Esophagus squamous epithelium (tissue), 5 donors: ENCODE measurements around the gene RNF34. TPM values are rescaled to one million over a fixed set of nuclear protein-coding genes. Genes with fewer than 3 reads are reported as not detected.
"Not testable (repeated sequence)": the region's sequence is repeated elsewhere in the genome, so short reads cannot be mapped to it uniquely, and the experiment has no call there.

Experiments used
- DNase-seq: peaks from one replicate; lab custom pipeline; 2025; lab: John Stamatoyannopoulos, UW
- H3K27ac ChIP-seq, 4 donors: fragments of 200-600 bp; sonication (generic); one replicate each; pipeline ENCODE4 v1.5.1; 2016 to 2019; ENCODE audit warnings: mild to moderate bottlenecking in 1 of 4
- H3K27me3 ChIP-seq, 4 donors: fragments of 200-600 bp; sonication (generic); 1 replicate in 3 of 4; 2 replicates in 1 of 4; pipeline versions ENCODE4 v1.5.1 to v1.6.0; 2017 to 2021; ENCODE audit warnings: antibody characterized with exemption in 1 of 4
- H3K36me3 ChIP-seq, 3 donors: fragments of 200-600 bp; sonication (generic); one replicate each; pipeline ENCODE4 v1.5.1; 2016 to 2019
- H3K4me1 ChIP-seq, 3 donors: fragments of 200-600 bp; sonication (generic); one replicate each; pipeline ENCODE4 v1.5.1; 2017 to 2019
- H3K4me3 ChIP-seq, 4 donors: fragments of 200-600 bp; sonication (generic); 1 replicate in 3 of 4; 2 replicates in 1 of 4; pipeline ENCODE4 v1.5.1; 2016 to 2019; ENCODE audit warnings: mild to moderate bottlenecking in 2 of 4, moderate library complexity in 1 of 4
- H3K9me3 ChIP-seq, 3 donors: fragments of 200-600 bp; sonication (generic); one replicate each; pipeline ENCODE4 v1.5.1; 2016 to 2019
- POLR2A ChIP-seq, 4 donors: fragments of 450-650 bp; IDR thresholded peaks; one replicate each; pipeline ENCODE4 v1.6.1; 2017; ENCODE audit warnings: antibody characterized with exemption in 4 of 4, mild to moderate bottlenecking in 4 of 4, moderate library complexity in 3 of 4
- whole genome bisulfite sequencing, 2 donors: methylation state at CpG; one replicate each; pipeline ENCODE4 v1.1.5; 2018; 5-methylcytosine and 5-hydroxymethylcytosine counted together
- intact Hi-C: fragments of 100-400 bp; cut with DNase I; formaldehyde crosslinking; loops from one replicate; pipeline ENCODE4 v1.15.0; 2022
- total RNA-seq, 4 donors: library from RNA; depleted of rRNA; stranded (reverse); fragments of >200 nt; gene quantifications; one replicate each; pipeline ENCODE4 v1.1.0, GENCODE V29; 2016
- TF ChIP-seq, protein P1 (sequence below), 6 experiments: fragments of 450-650 bp in 4 of 6; fragments of 200-600 bp in 2 of 6; sonication (generic) in 2 of 6; IDR thresholded peaks; one replicate each; pipeline ENCODE4 v1.5.1; 2016 to 2019; ENCODE audit warnings: antibody characterized with exemption in 6 of 6, mild to moderate bottlenecking in 4 of 6, moderate library complexity in 4 of 6
- donor health status: DM: yes; HTN: yes; CAD: no.

RNF34 gene
- total RNA-seq, 4 donors from 2014 or later, result 16.4 to 39.3 (median 31.3) TPM

DNA sequence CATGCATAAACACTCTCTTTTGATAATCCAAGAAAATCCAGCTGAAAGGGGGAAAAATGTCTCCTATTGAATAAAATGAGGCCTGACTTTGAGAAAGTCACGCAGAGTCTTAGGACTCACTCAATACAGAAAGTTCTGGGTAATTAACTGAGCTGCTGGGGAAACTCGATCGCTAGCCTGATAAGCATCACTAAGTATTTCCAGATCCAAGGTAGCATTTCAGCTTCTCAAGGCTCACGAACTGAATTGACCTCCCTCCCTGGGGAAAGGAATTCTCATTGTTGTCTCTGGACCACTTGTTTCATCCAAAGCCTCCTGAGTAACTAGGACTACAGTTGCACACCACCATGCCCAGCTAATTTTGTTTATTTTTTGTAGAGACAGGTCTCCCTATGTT, 33.9 kb upstream of the RNF34 start:
- TF ChIP-seq, protein P1, sequence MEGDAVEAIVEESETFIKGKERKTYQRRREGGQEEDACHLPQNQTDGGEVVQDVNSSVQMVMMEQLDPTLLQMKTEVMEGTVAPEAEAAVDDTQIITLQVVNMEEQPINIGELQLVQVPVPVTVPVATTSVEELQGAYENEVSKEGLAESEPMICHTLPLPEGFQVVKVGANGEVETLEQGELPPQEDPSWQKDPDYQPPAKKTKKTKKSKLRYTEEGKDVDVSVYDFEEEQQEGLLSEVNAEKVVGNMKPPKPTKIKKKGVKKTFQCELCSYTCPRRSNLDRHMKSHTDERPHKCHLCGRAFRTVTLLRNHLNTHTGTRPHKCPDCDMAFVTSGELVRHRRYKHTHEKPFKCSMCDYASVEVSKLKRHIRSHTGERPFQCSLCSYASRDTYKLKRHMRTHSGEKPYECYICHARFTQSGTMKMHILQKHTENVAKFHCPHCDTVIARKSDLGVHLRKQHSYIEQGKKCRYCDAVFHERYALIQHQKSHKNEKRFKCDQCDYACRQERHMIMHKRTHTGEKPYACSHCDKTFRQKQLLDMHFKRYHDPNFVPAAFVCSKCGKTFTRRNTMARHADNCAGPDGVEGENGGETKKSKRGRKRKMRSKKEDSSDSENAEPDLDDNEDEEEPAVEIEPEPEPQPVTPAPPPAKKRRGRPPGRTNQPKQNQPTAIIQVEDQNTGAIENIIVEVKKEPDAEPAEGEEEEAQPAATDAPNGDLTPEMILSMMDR (IDR thresholded peaks at IDR 0.05), result no peak
- TF ChIP-seq POLR2A (IDR thresholded peaks at IDR 0.05), result no peak
- H3K9me3 ChIP-seq, result no peaks in the 10 kb centered on the region
- no peak overlapping the region for H3K27ac ChIP-seq
- H3K4me3 ChIP-seq, result no peak overlapping the region
- H3K36me3 ChIP-seq, result no peaks in the 10 kb centered on the region
- H3K4me1 ChIP-seq, result no peaks in the 10 kb centered on the region
- whole genome bisulfite sequencing, 2 donors, result 43 to 72% methylated on average over 4 of the region's 4 CpGs
- DNase-seq, result no peak
- peaks cover 0 to 4% (median 0%) of the 10 kb centered on the region in 4 donors for H3K27me3 ChIP-seq
- intact Hi-C loops, result no loop called here

DNA sequence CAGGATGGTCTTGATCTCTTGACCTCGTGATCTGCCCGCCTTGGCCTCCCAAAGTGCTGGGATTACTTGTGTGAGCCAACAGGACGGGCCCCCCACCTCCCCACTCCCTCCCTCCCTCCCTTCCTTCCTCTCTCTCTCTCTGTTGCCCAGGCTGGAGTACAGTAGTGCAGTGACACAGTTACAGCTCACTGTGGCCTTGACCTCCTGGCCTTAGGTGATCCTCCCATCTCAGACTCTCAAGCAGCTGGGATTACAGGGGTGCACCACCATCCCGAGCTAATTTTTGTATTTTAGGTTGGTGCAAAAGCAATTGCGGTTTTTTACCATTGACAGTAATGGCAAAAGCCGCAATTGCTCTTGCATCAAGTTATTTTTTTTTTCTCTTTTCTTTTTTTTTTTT, 28.5 kb upstream of the RNF34 start:
- DNase-seq, result no peak
- Histone ChIP-seq H3K27me3 (peaks cover 0 to 4% (median 0%) of the 10 kb centered on the region in 4 donors), H3K4me1 (no peaks in the 10 kb centered on the region), H3K4me3 (no peak overlapping the region), H3K36me3 (no peaks in the 10 kb centered on the region), H3K27ac (no peak overlapping the region), H3K9me3 (no peaks in the 10 kb centered on the region)
- intact Hi-C loops, result no loop called here
- WGBS, 2 donors, result 64 to 83% methylated on average over 4 to 6 of the region's 6 CpGs
- TF ChIP-seq POLR2A (IDR thresholded peaks at IDR 0.05), result no peak
- TF ChIP-seq, protein P1 (IDR thresholded peaks at IDR 0.05), result no peak

DNA sequence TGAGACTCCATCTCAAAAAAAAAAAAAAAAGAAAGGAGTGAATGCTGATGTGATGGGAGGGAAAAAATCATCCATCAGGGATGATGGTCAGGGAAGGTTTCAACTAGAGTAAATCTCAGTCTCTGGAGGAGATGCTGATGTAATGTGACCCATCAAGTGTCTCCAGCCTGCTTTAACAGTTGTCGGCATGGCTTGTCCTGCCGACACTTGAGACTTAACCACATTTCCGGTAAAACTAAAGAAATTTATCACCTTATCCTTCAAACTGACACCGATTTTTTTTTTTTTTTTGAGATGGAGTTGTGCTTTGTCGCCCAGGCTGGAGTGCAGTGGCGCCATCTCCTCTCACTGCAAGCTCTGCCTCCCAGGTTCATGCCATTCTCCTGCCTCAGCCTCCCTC, 26.2 kb upstream of the RNF34 start:
- WGBS, 2 donors, result 77 to 78% methylated on average over 6 of the region's 6 CpGs
- no peak overlapping the region for H3K4me3 ChIP-seq
- H3K4me1 ChIP-seq, result no peaks in the 10 kb centered on the region
- DNase-seq, result no peak
- TF ChIP-seq POLR2A (IDR thresholded peaks at IDR 0.05), result no peak
- TF ChIP-seq, protein P1 (IDR thresholded peaks at IDR 0.05), result no peak
- H3K27ac ChIP-seq, result no peak overlapping the region
- intact Hi-C loops, result no loop called here
- no peaks in the 10 kb centered on the region for H3K36me3 ChIP-seq
- no peaks in the 10 kb centered on the region for H3K9me3 ChIP-seq
- no peaks in the 10 kb centered on the region for H3K27me3 ChIP-seq

DNA sequence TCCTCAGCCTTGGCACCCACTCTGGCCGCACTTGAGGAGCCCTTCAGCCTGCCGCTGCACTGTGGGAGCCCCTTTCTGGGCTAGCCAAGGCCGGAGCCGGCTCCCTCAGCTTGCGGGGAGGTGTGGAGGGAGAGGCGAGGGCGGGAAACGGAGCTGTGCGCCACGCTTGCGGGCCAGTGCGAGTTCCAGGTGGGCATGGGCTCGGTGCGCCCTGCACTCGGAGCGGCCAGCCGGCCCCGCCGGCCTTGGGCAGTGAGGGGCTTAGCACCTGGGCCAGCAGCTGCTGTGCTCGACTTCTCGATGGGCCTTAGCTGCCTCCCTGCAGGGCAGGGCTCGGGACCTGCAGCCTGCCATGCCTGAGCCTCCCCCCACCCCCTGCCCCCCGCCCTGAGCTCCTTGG, 25.6 kb upstream of the RNF34 start:
- H3K4me1 ChIP-seq, DNase-seq, H3K9me3 ChIP-seq, H3K27me3 ChIP-seq, intact Hi-C loops, H3K4me3 ChIP-seq, H3K36me3 ChIP-seq, H3K27ac ChIP-seq: not testable (repeated sequence)
- no CpG with 5 or more reads among the region's 23 CpGs for WGBS, 2 donors

DNA sequence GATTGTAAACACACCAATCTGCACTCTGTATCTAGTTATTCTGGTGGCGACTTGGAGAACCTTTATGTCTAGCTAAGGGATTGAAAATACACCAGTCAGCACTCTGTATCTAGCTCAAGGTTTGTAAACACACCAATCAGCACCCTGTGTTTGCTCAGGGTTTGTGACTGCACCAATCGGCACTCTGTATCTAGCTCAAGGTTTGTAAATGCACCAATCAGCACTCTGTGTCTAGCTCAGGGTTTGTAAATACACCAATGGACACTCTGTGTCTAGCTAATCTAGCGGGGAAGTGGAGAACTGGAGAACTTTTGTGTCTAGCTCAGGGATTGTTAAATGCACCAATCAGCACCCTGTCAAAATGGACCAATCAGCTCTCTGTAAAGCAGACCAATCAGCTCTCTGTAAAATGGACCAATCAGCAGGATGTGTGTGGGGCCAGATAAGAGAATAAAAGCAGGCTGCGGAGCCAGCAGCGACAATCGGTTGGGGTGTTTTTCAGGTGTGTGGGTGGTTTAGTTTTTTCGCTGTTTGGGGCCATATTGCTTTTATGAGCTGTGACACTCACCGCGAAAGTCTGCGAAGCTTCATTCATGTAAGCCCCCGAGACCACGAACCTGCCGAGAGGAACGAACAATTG, 24.9 kb upstream of the RNF34 start:
- DNase-seq, H3K9me3 ChIP-seq, intact Hi-C loops, H3K4me1 ChIP-seq, H3K27me3 ChIP-seq, H3K4me3 ChIP-seq, H3K36me3 ChIP-seq, H3K27ac ChIP-seq: not testable (repeated sequence)
- WGBS, 2 donors, result 92 to 95% methylated on average over 6 to 12 of the region's 14 CpGs

DNA sequence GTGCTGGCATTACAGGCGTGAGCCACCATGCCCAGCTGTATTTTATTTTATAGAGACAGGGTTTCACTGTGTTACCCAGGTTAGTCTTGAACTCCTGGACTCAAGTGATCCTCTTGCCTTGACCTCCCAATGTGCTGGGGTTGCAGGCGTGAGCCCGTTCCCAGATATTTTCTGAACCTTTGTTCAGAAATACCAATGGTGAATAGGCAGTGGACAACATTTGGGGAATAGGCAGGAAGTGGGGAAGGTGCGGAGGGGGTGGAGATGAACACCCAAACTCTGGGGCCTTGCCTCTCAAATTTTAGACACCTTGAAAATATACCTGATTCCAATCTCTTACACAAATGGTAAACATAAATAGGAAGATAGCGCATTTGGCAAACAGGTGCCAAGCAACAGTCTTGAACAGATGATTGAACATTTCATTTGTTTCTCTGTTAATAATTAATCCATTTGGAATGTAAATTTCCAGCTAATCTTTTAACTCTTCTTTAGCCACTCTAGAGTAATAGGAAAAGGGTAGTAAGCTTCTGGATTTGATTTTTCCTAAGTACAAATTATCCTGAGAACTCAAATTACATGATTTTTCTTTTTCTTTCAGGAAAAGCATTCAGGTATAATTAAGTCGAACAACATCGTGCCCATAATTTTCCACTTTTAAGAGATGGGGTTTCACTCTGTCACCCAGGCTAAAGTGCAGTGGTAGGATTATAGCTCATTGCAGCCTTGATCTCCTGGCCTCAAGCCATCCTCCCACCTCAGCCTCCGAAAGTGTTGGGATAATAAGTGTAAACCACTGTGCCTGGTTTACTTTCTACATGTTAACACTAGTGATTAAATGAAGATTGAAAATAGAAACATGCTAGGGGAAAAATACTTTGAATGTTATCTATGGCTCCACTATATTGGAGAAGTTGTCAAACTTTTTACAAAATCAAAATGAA, 22.9 kb upstream of the RNF34 start:
- 84% methylated on average over 6 of the region's 8 CpGs for WGBS, 2 donors
- Histone ChIP-seq H3K4me3 (no peak overlapping the region), H3K36me3 (no peaks in the 10 kb centered on the region), H3K4me1 (no peaks in the 10 kb centered on the region), H3K27ac (no peak overlapping the region), H3K9me3 (no peaks in the 10 kb centered on the region), H3K27me3 (no peaks in the 10 kb centered on the region)
- TF ChIP-seq, protein P1 (IDR thresholded peaks at IDR 0.05), result no peak
- TF ChIP-seq POLR2A (IDR thresholded peaks at IDR 0.05), result no peak
- intact Hi-C loops, result no loop called here
- DNase-seq, result no peak
